ENCODE measurements around the gene BIN1.
A peak's percentile ranks its signal among the peaks of the same experiment; 100 is the strongest.

The BIN1 gene

DNA sequence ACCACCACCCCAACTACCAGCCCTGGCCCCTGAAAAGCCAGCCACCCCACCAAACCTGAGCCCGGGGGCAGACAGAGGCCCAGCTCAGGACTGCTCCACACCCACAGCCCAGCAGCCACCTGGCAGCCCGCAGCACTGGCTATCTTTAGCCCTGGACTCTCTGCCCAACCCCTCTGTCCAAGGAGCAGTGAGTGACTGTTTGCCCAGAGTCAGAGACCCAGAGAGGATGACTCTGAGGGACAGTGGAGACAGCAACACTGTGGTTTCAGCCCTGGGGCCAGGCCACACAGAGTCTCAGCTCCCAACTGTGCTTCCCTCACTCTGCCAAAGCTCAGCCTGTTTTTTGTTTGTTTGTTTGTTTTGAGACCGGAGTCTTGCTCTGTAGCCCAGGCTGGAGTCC, 32.6 kb downstream of the BIN1 start:
- DNase-seq: no peak

DNA sequence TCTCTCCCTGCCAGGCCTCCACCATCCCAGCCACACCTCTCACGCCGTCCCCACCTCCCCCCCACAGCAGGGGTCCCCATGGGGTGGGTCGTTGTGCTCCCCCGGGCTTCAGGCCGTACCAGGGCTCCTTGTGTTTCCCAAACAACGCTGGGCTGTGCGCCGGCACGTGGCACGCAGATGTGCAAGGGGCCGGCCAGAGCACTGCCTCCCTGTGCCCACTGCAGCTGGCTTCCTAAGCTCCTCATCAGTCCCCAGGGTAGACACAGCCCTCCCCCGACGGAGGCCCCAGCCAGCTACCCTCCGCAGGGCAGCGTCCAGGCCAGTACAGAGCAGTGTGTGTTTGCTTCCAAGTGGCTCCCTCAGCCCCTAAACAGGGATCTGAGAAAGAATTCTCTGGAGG, 34.0 kb downstream of the BIN1 start:
- DNase-seq: no peak

DNA sequence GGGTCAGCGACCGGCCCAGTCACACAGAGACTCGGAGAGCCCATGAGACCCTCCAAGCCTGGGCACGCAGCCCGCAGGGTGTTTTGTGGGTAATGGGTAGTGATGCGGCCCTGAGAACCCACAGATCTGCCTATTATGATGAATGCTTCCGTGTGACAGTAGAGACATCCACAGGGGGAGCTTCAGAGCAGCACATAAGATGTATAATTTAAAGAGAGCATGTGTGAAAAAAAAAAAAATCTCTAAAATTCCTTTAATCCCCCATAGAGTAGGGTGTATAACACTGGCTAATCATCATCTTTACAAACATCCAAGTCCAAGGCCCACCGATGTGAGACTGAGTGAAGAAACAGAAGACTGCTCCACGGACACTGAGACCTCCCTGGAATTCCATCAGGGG, 34.6 kb downstream of the BIN1 start:
- DNase-seq: no peak

DNA sequence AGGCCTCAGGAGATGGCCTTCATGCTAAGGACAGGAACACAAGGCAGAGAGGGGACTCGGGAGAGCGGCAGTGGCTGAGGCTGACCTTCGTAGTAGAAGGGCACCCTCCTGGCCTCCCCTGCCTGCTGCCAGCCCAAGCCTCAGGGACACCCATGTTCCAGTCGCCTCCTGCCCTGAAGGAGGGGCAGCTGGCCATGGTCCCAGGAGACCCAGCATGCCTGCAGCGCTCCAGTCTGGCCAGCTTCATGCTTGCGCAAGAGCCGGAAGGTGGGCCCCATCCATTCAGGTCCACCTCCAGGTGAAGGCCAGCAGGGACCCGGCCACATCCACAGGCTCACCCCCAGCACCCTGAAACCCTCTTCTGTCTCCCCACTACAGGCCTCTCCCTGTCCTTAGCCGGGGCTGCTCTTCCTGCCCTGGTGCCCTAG, 35.0 kb downstream of the BIN1 start:
- no peak for DNase-seq

DNA sequence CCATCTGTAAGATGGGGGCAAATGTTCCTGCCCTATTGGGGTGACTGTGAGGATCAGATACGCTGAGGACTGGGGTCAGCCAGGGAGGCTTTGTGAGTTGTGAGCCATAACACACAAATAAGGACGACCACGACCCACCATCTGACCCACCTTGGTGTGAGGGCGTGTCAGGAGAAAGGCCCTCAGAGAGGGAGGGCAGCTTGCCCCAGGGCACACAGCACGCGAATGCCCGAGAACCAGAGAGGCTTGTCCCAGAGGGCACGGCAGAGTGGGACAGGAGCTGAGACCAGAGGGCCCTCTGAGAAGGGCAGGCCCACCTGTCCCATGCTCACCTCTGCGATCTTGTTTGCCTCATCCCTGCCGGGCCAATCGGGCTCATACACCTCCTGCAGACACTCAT, 36.7 kb downstream of the BIN1 start:
- DNase-seq: no peak

DNA sequence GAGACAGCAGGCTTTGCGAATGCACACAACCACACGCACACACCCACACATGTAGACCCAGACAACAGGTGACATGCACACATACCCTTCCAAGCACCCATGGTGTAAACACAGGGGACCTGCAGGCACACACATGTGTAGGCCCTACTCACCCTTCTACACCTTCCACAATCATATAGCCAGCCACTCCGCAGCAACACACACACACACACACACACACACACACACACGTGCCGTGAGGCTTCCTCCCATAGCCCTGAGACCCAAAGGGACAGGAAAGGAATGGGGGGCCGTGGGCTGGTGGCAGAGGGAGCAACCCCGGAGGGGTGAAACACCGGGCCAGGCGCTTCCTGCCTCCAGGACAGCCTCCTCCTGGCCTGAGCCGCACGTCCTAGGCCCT, 37.4 kb downstream of the BIN1 start:
- no peak for DNase-seq

DNA sequence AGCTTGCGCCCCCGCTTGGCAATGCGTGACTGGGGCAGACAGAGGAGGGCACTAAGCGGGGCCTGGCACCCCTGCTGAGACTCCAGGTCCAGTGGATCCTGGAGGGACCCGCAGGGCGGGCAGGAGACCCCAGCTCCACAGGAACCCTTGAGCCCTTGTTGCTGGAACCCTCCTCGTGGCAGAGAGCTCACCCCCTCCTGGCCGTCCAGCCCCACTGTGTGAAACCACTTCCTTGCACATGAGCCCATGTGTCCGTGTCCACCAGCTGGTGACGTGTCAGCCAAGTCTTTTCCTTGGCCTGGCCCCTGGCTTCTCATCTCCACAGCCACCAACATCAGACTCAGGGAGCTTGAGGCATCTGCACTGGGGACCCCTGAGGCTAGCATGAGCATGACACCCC, 38.0 kb downstream of the BIN1 start:
- DNase-seq: no peak

DNA sequence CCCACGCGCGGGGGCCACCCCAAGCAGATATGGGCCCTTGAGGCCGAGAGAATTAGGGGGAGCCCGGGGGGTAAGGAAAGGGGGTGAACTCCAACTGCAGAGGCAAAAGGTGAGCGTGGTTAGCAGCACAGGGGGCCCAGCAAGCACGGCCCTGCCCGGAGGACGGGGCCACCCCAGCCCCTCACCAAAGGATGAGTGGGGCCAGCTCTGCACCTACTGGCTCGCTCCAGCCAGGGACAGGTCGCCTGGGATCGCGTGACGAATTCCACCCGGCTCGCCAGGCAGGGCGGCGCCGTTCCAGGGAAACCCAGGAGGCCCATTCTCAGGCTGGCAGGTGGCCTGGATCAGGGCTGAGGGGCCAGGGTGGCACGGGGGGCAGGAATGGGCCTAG, 38.6 kb downstream of the BIN1 start:
- DNase-seq: no peak

DNA sequence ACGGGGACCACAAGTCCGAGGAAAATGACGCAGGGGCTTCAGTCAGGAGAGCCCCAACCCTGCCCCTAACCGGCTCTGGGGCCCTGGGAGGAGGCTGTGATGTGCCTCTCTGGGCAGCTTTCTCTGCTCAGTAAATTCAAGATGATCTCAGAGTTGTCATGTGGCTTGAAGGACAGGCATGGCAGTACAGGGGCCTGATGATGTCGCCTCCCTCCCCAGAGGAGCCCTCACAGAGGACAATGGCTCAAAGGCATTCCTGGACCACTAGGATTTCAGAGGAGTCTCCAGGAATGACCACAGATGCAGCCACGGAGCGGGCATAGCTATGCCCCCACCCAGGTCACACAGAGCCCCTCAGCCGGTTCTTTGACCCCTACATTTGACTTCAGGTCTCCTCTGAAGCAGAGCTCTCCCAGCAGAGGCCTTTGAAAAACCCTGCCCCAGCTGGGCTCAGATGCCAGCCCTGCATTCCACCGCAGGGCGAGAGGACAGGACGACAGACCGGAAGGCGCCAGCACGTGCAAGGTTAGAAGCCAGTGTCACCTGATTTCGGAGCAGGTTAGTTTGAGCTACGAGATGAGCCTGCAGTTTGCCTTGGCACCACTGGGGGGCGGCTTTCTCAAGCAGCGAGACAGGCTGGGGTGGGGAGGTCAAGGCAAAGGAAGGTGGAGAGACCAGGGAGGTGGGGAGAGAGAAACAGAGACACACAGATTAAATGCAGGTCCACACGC, 39.2 kb downstream of the BIN1 start:
- peak; percentile 35 for DNase-seq

DNA sequence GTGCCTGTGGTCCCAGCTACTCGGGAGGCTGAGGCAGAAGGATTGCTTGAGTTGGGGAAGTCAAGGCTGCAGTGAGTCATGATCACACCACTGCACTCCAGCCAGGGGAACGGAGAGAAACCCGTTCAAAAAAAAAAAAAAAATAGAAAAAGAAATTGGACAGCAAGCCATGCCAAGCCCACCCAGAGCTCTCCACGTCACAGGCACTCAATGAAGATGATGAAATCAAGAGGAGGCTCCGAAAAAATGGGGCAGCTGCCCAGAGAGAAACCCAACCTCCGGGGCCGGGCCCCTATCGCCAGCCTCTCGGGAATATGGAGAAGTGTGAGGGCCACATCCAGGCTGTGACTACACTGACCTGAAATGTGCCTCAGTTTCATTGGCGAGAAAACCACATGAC, 40.0 kb downstream of the BIN1 start:
- DNase-seq: no peak

DNA sequence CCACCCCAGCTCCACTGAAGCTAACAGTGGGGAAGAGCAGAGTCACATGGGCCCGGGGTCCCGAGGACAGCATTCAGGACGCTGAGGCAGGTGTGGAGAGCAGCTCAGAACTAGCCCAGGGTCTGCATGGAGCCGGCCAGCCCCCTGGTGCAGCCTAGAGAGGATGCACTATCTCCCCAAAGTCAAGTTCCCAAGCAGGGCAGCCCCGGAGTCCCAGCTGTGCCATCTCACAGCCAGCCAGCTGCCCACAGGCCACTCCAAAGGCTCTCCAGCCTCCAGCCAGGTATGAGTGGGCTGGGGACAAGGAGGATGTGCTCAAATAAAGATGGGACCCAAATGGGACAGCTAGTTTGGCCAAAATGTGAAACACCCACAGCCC, 41.0 kb downstream of the BIN1 start:
- DNase-seq: no peak

DNA sequence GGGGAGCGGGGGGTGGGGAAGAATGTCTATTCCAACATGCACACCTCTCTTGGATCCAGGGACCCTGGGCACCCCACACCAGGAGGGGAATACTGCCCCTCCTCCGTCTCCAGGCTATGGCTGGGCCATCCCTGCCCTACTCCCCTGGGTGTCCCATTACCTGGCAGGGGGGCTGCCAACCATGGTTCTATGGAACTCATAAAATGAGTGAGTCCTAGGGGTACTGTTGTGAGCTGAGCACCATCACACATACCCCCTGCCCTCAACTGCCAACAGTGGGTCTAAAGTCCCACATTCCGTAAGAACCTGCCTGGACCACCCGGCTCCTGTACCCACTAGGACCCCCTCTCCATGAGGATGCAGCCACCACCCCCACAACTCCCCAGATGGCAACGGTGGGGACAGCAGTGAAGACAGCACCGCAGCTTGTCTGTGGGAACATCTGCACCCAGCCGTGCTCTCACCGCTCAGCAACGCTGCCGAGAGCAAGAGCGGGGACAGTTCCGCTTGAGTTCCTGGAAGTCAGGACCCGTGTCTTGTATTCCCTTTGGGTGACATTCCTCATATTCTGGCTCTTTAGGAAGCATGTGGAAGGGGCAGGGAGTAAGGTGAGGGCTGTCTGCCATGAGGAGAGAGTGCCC, 41.5 kb downstream of the BIN1 start:
- no peak for DNase-seq

DNA sequence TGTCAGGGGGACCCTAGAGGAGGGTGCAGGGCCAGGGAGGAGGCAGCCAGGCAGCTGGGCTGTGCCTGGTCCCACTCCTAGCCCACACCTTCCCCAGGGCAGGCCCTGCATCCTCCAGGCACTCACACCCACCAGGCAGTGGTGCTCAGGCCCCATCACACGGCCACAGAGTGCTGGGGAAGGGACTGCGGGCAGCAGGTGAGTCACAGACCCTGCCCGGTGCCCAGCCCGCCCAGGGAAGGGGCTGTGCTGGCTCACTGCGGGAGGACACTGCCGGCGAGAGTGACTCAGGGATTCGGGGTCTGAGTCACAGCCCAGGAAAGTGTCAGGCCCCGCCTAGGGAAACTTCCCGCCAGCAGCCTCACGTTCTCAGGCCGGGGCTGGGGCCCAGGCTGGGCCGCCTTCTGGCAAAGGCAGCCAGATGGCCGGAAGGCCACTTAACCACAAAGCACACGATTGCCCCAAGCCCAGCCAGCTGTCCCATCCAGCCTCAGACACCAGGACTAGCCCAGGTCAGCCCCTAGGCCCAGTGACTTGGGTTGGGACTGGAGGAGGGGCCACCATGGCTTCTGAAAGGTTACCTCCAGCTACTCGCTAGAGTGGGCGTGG, 42.2 kb downstream of the BIN1 start:
- peak; percentile 33 for DNase-seq

DNA sequence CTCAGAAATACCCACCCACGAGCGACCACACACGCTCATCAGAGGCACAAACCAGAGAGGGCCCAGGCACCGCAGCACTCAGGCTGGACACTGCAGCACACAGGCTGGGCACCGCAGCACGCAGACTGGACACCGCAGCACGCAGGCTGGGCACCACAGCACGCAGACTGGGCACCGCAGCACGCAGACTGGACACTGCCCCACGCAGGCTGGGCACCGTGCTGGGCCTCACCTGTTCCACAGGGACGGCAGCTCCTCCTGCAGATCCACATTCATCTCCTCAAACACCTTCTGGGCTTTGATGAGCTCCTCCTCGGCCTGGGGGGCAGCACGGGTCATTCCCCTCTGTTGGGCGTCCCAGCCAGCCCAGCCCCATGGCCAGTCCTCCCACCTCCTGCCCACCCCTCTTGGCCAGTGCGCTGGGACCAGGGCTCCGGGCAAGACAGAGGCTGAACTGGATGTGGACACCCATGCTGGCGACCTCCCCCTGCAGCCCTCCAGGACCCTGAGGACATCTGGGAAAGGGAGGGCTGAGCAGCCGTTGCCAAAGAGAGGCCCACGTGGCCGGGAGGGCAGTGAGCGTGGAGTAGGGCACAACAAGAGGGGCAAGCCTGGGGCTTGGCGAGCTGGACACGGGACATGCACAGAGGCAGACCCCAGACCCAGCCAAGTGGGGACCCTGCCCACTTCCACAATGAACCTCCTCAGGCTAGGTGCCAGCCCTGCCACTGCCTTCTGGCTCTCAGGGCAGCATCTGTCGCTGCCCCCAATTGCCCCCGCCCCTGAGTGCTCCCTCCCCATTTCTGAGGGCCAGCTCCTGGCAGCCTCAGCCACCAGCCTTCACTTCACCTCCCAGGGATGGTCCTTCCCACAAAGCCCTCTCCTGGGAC, 43.0 kb downstream of the BIN1 start:
- DNase-seq: no peak

DNA sequence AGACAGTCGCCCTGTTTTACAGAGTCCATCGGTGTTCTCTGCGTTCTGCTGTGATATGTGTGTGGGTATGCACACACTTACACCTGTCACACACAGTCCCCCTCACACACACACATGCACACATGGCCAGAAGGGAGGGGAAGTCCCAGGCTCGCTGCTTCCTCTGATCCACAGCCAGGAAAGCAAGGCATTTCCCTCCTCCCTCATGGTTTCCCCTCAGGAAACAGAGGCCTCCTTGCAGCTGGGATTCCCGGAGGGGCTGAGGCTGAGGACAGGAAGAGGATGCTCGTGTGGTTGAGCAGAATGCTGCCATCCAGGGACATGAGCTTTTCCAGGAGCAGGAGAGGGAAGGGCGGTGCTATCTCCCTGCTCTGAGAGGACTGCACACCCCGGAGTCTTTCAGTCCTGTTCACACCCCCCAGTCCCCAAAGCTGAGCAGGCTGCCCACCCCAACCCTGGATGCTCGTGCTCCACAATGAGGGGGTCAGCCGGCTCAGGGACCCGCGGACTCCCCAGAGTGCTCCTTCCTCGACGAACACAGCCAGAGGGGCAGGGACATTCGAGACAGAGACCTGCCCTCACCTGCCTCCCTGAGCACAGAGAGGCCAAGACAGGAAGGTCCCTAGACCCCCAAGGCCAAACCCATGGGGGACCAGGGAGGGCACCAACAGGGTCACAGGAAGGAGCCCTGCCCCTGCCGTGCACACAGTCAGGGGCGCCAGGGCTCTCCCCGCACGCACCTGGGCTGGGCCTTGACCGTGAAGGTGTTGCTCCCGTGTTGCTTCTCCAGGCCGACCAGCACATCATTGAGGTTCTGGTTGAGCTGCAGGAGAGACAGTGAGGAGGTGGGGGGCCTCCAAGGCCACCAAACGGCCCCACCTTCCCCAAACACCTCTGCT, 45.3 kb downstream of the BIN1 start:
- no peak for DNase-seq

DNA sequence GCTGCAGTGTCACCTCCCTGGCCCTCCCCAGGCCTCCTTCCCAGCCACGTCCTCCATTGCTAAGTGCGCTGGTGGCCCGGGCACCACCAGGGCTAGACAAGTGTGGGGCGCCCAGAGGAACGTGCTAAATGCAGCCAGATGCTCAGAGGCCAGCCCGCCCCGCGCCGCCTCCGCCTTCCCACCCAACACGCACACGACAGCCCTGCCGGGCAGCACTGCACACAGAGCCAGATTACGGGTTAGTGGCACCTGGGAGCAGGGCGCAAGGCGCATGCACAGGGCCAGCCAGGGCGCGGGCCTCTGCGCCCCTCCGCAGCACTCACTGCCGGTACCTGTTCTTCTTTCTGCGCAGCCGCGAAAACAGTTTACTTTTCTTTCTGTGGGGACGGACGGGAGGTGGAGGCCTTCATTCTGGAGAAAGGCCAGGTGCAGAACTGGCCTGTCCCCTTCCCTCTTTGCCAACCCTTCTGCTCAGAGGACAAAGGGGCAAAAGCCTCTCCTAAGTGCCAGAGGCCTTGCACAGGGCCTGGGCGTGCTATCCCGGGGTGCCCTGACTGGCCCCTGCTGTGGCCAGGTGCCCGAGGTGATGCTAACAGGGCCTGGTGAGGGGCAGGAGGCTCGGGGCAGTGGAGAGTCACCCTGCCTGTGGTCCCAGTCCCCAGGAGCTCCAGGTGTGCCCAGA, 46.5 kb downstream of the BIN1 start:
- DNase-seq: no peak

DNA sequence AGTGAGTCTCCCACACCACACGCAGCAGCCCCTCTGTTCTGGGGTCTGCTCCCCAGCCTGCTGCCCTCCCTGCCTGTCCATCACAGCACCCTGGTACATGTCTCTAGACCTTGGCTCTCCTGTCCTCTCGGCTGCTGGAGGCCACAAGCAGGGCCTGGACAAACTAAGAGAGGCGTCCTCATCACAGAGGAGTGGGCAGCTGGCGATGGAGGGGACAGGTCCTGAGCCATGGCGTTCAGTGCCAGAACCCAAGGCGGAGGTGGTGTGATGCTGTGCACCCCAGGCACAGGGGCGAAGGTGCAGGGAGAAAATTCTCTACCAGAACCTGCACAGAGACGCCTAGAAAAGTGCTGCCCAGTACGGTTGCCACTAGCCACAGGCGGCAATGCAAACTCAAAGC, 47.4 kb downstream of the BIN1 start:
- DNase-seq: no peak

DNA sequence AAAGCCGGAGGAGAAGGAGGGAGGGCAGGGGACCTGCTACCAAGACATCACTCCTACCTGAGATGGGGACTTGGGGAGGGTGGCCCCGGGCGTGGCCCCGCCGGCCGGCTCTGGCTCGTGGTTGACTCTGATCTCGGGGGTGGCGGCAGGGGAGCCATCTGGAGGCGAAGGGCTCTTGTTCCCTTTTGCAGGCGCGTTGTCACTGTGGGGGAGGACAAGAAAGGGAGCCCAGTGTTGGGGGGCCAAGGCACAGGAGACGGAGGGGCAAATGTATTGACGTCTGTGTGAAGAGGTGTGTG, 48.1 kb downstream of the BIN1 start:
- DNase-seq: no peak

DNA sequence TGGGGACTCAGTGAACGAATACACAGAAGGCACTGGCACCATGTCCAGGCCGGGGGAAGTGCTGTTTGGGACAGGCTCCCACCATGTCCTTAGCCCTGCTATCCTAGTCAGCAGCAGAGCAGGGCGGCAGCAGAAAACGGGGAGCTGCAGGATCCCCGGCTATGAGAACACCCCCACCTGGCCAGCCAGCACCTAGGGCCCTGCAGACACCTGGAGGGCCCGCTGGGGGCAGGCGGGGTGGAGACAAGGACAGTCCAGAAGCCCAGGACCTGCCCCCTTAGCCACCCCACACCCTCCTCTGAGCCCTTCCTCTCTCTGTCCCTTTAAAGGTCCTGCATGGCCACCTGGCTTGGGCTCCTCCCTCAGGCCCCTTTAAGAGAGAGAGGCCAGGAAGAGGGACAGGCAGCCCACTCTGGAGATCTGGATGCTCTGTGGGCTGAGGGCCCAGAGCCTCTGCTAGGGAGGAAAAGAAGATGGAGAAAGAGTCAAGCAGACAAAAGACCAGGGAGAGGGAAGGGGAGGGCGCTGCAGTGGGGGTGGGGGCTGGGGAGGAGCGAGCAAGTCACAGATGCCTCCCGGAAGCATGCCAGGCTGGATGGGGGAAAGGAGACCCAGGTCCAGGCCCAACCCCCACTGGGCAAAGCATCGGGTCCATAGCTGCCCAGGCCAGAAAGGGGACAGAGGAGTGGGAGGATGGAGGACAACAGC, 48.6 kb downstream of the BIN1 start:
- no peak for DNase-seq

DNA sequence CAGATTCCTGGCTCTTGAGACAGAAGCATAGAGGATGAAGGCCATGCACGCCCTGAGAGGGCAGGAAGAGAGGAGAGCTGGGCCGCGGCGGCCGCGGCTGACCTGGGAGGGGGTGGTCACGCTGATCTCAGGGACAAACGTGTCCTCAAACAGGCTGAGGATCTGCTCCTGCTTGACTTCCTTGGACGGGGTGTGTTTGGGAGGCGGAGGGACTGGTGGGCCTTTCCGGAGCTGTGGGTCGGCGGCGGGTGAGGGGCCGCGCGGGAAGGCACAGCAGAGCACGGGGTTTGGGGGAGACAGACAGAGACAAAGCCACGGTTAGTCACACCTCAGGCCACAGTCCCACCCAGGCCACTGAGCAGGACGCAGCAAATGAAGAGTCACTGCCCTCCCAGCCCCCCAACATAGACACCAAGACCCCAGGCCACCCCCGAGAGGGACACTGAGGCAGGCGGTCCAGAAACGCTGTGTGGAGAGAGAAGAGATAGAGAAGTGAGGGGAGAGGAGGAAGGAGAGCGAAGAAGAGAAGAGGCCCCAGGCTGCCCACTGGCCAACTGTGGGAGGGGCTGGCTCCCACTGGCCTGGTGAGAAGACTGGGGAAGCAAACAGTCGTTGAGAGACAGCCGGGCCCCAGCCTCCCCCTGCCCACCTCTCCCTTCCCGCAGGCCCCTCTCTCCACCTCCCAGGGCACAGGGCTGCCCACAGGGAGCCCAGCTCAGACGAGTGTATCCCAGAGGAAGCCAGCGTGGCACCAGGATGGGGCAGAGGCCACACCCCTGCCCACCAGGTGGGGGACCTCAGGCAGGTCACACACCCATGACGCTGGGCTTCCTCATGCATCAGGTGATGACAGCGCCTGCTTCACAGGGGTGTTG, 49.3 kb downstream of the BIN1 start:
- DNase-seq: no peak

Data from activated CD4-positive, alpha-beta T cell treated with anti-CD3 and anti-CD28 coated beads for 1 hour (primary cell).